GM18951 (cell line): ENCODE measurements around the gene STRAP.
"Not testable (repeated sequence)": the region's sequence is repeated elsewhere in the genome, so short reads cannot be mapped to it uniquely, and the experiment has no call there.

ENCODE experiments used
- POLR2A ChIP-seq: IDR thresholded peaks from 4 replicates; pipeline ENCODE4 v1.6.1; 2011; ENCODE audit warnings: mild to moderate bottlenecking; ENCODE audit not compliant: insufficient read length, insufficient read depth; ENCODE audit errors: extremely low read depth
- in situ Hi-C: fragments of 300-500 bp; cut with MboI; formaldehyde crosslinking; loops from one replicate; pipeline ENCODE4 v1.12.0; 2022; ENCODE audit warnings: low sequenced_read_pairs, mixed read lengths, inconsistent platforms; ENCODE audit not compliant: unreplicated experiment

STRAP gene

DNA sequence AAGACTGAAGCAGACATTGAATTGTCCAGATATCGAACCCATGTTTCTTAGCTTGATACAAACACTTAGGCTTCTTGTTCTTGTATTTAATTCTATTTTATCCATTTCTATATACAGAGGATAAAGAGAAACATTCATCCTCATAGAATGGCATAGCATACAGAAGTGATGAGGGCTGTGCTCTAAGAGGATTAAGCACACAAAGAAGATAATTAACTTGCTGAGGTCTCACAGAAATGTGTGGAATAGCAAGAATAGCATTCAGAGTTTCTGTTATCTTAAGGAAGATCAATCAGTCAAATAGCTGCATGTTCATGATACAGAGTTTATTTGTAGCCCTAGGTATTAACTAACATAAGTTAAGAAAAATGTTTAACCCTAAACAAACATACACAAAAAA is 27.3 kb upstream of the STRAP start:
- no peak for TF ChIP-seq POLR2A
- in situ Hi-C loops, result loop anchor here (5.0 kb wide), 1 partner anchor 268 kb away; no protein-coding TSS in a partner anchor

DNA sequence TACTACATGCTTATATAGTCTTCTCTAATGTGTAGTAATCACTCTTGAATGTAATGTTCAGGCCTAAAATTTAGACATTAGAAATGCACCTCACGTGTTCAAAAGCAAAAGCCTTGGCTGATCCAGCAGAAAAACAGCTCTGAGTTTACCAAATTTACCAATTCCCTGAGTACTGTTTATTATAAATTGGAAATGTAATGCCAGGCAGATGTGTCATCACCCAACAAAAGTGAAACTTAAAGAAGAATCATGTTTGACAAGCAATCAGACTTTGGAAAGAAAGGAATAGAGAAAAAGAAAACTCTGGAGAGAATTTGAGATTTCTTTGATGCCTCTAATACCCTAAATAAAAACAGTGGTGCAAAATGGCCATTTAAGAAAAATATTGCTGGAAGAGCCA is 26.5 kb upstream of the STRAP start:
- TF ChIP-seq POLR2A, result no peak
- in situ Hi-C loops, result no loop called here

DNA sequence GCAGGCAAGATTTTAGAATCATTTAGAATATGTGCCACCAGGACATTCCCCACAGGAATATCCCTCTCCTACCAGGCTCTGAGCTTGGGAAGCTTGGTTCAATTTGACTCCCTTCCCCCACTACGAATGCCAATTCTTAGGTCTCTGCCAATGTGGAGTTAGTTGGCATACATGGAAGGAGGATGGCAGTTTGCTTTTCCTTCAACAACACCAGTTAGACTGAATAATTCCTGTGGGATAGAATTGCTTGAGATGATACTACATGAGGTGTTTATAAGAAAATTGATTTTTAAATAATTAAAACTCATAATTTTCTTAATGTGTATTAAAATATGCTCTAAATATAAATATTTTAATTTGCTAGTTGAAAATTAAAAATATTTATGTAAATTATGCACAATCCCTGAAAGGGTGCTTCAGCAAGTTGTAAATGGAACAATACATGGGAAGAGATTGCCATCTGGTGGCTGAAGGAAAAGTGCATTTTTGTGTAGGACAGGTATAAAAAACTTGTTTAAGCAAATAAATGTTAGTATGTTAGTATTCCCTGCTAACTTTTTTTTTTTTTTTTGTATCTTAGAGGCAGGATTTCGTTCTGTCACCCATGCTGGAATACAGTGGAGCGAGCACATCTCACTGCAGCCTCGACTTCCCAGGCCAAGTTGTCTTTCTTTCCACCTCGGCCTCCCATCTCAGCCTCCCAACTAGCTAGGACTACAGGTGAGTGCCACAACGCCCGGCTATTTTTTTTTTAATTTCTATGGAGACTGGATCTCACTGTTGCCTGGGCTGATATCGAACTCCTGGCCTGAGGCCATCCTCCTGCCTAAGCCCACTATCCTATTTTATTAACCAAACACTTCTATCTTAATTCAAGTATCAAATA is 25.8 kb upstream of the STRAP start:
- in situ Hi-C loops, result no loop called here
- no peak for TF ChIP-seq POLR2A

DNA sequence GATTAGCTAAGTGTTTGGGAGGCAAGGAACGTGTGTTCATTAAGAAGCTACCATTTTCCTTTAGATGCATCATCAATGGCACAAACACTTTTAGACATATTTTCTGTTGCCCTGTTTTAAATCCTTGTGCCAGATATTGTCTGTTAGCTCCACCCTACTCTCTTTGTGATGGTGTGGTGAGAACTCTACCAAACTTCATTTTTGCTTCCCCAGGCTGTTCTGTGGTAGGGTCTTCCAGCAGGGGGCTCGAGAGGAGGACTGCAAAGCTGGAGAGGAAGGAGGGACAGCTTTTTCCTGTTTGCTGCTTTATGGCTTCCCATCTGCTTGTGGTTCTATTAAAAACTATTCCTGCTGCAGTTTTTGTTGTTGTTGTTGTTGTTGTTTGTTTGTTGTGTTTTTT is 23.8 kb upstream of the STRAP start:
- in situ Hi-C loops, result no loop called here
- TF ChIP-seq POLR2A, result no peak

DNA sequence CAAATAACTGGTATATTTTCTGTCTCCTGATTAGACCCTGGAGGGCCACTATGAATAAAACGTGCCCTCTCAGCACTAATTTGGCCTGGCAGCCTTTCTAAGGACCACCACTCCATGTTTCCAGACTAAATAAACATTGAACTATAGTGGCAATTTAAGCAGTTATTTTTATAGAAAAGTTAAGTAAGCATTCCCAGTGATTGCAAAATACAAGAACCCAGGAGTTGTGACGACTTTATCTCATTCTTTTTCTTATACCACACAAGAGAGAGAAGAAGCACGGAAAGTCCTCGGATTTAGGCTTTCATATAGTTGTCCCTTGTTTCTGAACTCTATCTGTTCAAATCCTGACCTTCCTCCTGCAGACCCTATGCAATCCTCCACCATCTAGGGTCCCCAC is 23.1 kb upstream of the STRAP start:
- TF ChIP-seq POLR2A, result no peak
- in situ Hi-C loops, result no loop called here

DNA sequence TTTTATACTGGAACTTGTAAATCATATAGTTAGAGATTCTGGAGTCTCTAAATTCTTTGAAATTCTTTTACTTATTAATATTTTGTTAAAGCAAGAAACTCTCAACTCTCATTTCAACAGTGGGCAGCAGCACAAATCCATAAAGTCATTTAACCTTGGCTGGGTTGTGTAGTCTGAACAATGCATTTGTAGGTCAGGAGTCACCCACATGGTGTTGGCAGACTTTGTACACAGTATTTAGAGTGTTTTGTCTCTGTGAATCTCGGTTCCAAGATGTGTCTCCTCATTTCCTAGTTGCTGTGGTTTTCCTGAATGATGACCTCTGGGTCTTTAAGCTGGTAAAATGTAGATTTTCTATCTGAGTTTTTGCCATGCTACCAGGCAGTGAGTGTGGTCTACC is 20.8 kb upstream of the STRAP start:
- in situ Hi-C loops, result no loop called here
- no peak for TF ChIP-seq POLR2A

DNA sequence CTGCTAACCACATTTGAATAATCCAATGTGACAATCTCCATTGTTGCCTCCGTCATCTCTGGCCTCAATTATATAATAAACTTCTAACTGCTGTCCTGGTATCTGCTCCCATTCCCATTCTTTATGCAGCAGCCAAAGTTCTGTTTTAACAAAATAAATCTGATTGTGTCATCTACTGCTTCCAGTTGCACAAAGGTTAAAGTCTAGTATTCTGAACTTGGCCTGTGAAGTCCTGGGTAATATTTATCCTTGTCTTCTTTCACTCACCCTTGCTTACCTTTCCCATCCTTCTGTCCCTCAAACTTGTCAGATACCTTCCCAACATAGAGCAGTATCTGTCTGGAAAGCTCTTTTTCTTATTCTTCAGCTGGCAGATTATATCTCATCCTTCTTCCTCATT is 19.3 kb upstream of the STRAP start:
- no peak for TF ChIP-seq POLR2A
- in situ Hi-C loops, result no loop called here

DNA sequence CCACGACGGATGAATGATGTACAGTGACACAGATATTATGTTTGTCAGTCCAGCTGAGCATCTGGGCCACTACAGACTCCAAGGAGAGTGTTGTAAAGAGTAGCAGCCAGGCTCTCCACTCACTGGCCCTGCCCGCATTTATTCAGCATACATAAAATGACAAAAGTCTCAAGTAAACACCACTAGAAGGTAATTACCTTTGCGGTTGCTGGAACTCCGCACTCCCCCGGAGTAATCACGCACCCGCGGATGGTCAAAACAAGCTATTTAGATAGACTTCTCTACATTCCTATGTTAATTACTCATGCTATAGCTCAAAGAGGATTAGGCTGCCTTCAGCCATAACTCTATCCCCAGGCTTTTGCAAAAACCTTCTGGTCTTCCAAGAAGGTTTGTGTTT is 18.8 kb upstream of the STRAP start:
- in situ Hi-C loops, result no loop called here
- no peak for TF ChIP-seq POLR2A

DNA sequence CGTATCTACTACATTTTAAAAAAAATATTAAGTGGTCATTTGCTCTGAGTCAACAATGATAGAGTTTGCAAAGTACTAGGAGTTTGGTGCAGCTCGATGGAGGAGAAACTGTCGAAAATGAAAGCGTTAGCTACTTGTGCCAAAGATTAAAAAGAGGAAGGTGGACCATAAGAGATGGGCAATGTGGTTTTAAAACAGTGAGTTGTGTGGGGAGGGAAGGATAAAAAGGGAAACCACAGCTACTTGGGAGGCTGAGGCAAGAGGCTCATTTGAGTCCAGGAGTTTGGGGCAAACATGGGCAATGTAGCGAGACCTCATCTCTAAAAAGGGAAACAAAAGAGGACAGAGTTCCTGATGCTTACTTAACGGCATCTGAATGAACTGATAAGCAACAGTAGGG is 18.2 kb upstream of the STRAP start:
- in situ Hi-C loops, result no loop called here
- no peak for TF ChIP-seq POLR2A

DNA sequence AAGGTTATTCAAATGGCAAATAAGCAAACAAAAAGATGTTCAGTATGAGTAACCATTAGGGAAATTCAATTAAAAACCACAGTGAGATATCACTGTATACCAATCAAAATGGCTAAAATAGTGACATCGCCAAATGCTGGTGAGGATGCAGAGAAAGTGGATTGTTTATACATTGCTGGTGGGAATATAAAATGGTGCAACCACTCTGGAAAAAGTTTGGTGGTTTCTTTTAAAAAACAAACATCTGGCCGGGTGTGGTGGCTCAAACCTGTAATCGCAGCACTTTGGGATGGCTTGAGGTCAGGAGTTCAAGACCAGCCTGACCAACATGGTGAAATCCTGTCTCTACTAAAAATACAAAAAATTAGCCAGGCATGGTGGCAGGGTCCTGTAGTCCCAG is 14.0 kb upstream of the STRAP start:
- in situ Hi-C loops, result no loop called here
- no peak for TF ChIP-seq POLR2A

DNA sequence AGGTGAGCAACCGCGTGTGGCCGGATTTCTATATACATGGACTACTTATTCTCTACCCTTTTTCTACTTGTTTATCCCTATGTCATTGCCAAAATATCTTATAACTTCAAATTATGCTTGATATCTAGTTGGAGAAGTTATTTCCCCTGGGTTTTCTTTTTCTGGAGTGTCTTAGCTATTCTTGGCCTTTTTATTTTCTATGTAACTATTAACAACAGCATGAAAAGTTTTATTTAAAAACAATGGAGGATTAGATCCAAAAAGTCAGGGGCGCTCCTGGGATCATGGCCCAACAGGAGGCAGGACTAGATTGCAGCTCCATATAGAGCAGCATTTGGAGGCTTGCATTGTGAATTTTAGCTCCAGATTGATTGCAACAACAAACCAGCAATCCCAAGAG is 8.6 kb upstream of the STRAP start:
- TF ChIP-seq POLR2A, result no peak
- in situ Hi-C loops, result no loop called here

DNA sequence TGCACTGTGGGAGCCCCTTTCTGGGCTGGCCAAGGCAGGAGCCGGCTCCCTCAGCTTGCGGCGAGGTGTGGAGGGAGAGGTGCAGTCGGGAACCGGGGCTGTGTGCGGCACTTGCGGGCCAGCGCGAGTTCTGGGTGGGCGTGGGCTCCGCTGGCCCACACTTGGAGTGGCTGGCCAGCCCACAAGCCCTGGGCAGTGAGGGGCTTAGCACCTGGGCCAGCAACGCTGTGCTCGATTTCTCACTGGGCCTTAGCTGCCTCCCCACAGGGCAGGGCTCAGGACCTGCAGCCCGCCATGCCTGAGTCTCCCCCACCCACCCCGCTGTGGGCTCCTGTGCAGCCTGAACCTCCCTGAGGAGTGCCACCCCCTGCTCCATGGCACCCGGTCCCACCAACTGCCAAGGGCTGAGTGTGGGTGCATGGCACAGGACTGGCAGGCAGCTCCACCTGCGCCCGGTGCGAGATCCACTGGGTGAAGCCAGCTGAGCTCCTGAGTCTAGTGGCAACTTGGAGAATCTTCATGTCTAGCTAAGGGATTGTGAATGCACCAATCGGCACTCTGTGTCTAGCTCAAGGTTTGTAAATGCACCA is 7.5 kb upstream of the STRAP start:
- in situ Hi-C loops, result not testable (repeated sequence)

DNA sequence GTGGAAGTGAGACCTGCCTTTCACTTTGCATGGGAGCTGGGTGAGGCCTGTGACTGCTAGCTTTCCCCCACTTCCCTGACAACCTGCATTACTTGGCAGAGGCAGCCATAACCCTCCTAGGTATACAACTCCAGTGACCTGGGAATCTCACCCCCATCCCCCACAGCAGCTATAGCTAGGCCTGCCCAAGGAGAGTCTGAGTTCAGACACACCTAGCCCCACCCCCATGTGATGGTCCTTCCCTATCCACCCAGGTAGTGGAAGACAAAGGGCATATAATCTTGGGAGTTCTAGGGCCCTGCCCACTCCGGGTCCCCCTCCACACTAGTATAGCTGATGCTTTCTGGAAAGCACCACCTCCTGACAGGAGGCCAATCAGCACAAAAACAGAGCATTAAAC is 6.3 kb upstream of the STRAP start:
- no peak for TF ChIP-seq POLR2A
- in situ Hi-C loops, result no loop called here

DNA sequence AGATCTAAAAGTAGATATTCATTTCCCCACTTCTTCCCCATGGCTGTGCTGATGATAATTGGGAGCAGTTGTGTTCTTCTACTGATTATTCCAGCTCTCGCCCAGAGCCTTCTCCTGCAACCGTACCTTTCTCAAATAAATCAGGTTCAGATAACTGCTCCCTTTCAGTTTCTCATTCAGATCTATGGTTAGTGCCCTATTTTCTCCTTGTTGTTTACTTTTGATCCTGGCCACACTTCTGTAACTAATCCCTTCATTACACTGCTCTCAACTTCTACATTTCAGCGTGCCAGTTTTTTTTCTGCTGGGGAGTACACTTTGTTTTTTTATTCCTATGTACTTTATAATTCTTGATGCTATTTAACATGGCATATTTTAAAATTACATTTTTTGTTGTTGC is 2.8 kb upstream of the STRAP start:
- no peak for TF ChIP-seq POLR2A

More for the DNA sequence above, 2.8 kb upstream of the STRAP start:
- in situ Hi-C loops, result no loop called here
